Fibroblast of skin of back (primary cell): ENCODE data around the gene ITIH3.

ENCODE experiments used
- DNase-seq: peaks from one replicate; pipeline ENCODE4 v3.0.0-alpha.2; 2013

ITIH3 gene

GRCh38 chr3:52795298-52795900 lies 803 bp downstream of the ITIH3 start:
- no peak for DNase-seq

GRCh38 chr3:52796411-52796810 lies 1.8 kb downstream of the ITIH3 start:
- DNase-seq = no peak

GRCh38 chr3:52798376-52798977 lies 3.9 kb downstream of the ITIH3 start:
- DNase-seq = peak; percentile 13

- DNase-seq = no peak
Measured at GRCh38 chr3:52798978-52799476, 4.4 kb downstream of the ITIH3 start.

GRCh38 chr3:52800079-52800478 lies 5.5 kb downstream of the ITIH3 start:
- no peak for DNase-seq

GRCh38 chr3:52801839-52802238 lies 7.2 kb downstream of the ITIH3 start:
- DNase-seq = peak; percentile 30

GRCh38 chr3:52805270-52806039 lies 10.9 kb downstream of the ITIH3 start:
- no peak for DNase-seq

GRCh38 chr3:52809149-52809548 lies 14.6 kb downstream of the ITIH3 start:
- DNase-seq = no peak

- no peak for DNase-seq
Measured at GRCh38 chr3:52809662-52810377, 15.2 kb downstream of the ITIH3 start.

GRCh38 chr3:52810923-52811322 lies 16.3 kb downstream of the ITIH3 start:
- DNase-seq = no peak

GRCh38 chr3:52811452-52812011 lies 16.9 kb downstream of the ITIH3 start:
- no peak for DNase-seq

- no peak for DNase-seq
Measured at GRCh38 chr3:52813810-52814209, 19.2 kb downstream of the ITIH3 start.

- DNase-seq = no peak
Measured at GRCh38 chr3:52816199-52816598, 21.6 kb downstream of the ITIH3 start.

GRCh38 chr3:52816654-52817053 lies 22.1 kb downstream of the ITIH3 start:
- DNase-seq = no peak

GRCh38 chr3:52817221-52817620 lies 22.6 kb downstream of the ITIH3 start:
- DNase-seq = no peak

- DNase-seq = no peak
Measured at GRCh38 chr3:52817860-52818259, 23.3 kb downstream of the ITIH3 start.

- no peak for DNase-seq
Measured at GRCh38 chr3:52819936-52820335, 25.3 kb downstream of the ITIH3 start.

- no peak for DNase-seq
Measured at GRCh38 chr3:52820736-52821135, 26.1 kb downstream of the ITIH3 start.

GRCh38 chr3:52822363-52822762 lies 27.8 kb downstream of the ITIH3 start:
- no peak for DNase-seq

GRCh38 chr3:52824037-52824436 lies 29.4 kb downstream of the ITIH3 start:
- no peak for DNase-seq

- DNase-seq = peak; percentile 37
Measured at GRCh38 chr3:52827441-52827840, 32.8 kb downstream of the ITIH3 start.

- DNase-seq = no peak
Measured at GRCh38 chr3:52827866-52828376, 33.3 kb downstream of the ITIH3 start.

GRCh38 chr3:52829482-52829881 lies 34.9 kb downstream of the ITIH3 start:
- DNase-seq = no peak
